Stomach (tissue), 9 donors: Measurements from ENCODE around the gene PDPN. TPM values are rescaled to one million over a fixed set of nuclear protein-coding genes. Genes with fewer than 3 reads are reported as not detected.
A peak's percentile ranks its signal among the peaks of the same experiment; 100 is the strongest.

Experiments
- DNase-seq, 2 donors: peaks; one replicate each; pipeline versions ENCODE4 v3.0.0 to v3.0.0-alpha.2; 2013 to 2019
- H3K27ac ChIP-seq, 5 donors: fragments of 200-600 bp in 4 of 5; sonication (generic) in 4 of 5; one replicate each; pipeline ENCODE4 v1.5.1; 2013 to 2019; ENCODE audit warnings: mild to moderate bottlenecking in 1 of 5, moderate library complexity in 1 of 5
- H3K27me3 ChIP-seq, 3 donors: fragments of 200-600 bp; sonication (generic); one replicate each; pipeline ENCODE4 v1.5.1; 2017 to 2019; ENCODE audit warnings: mixed run types in 1 of 3
- H3K36me3 ChIP-seq, 4 donors: fragments of 200-600 bp; sonication (generic); 1 replicate in 3 of 4; 2 replicates in 1 of 4; pipeline ENCODE4 v1.5.1; 2016 to 2019
- H3K4me1 ChIP-seq, 4 donors: fragments of 200-600 bp; sonication (generic); one replicate each; pipeline ENCODE4 v1.5.1; 2016 to 2019
- H3K4me3 ChIP-seq, 4 donors: fragments of 200-600 bp; sonication (generic) in 3 of 4; one replicate each; pipeline ENCODE4 v1.5.1; 2016 to 2019; ENCODE audit warnings: mild to moderate bottlenecking in 1 of 4
- H3K9me3 ChIP-seq, 4 donors: fragments of 200-600 bp; sonication (generic); one replicate each; pipeline ENCODE4 v1.5.1; 2016 to 2019
- EP300 ChIP-seq: sonication (generic); formaldehyde crosslinking; IDR thresholded peaks from one replicate; pipeline ENCODE4 v1.6.1; 2017; ENCODE audit warnings: antibody characterized with exemption
- POLR2A ChIP-seq, 4 donors: fragments of 450-650 bp; IDR thresholded peaks; one replicate each; pipeline ENCODE4 v1.6.1; 2016; ENCODE audit warnings: antibody characterized with exemption in 4 of 4, control low read depth in 2 of 4, mild to moderate bottlenecking in 1 of 4, moderate library complexity in 1 of 4
- POLR2AphosphoS5 ChIP-seq, 3 donors: sonication (generic); formaldehyde crosslinking; IDR thresholded peaks; one replicate each; pipeline ENCODE4 v1.6.1; 2016; ENCODE audit warnings: antibody characterized with exemption in 3 of 3
- WGBS, 5 donors: extraction: QIAGEN DNeasy Blood & Tissue Kit in 3 of 5; methylation state at CpG; one replicate each; pipeline versions ENCODE4 v1.1.5 to v1.1.7; 2013 to 2018; 5-methylcytosine and 5-hydroxymethylcytosine counted together
- intact Hi-C: fragments of 100-400 bp; cut with DNase I; formaldehyde crosslinking; loops from one replicate; pipeline ENCODE4 v1.15.1; 2023; ENCODE audit warnings: low total_unique reads
- polyA plus RNA-seq, 3 donors: library from polyadenylated mRNA; stranded (reverse); fragments of 200-250 nt; gene quantifications; one replicate each; pipeline ENCODE4 v1.2.3, GENCODE V29; 2013
- total RNA-seq, 5 donors: library from RNA; depleted of rRNA; stranded (reverse); fragments of >200 nt; gene quantifications; one replicate each; pipeline versions ENCODE4 v1.1.0 to v1.2.3, GENCODE V29; 2014 to 2016
- TF ChIP-seq, protein P1 (sequence below), 7 experiments: fragments of 450-650 bp in 4 of 7; fragments of 200-600 bp in 3 of 7; sonication (generic) in 3 of 7; IDR thresholded peaks; one replicate each; pipeline ENCODE4 v1.5.1; 2016 to 2019; ENCODE audit warnings: antibody characterized with exemption in 7 of 7, control low read depth in 2 of 7, mild to moderate bottlenecking in 1 of 7
- donor health status: healthy with polysubstance abuse.
- donor health status: Bipolar disorder and iron deficiency.
- donor health status: healthy.

PDPN gene
- total and polyA plus RNA-seq, 8 donors, result 2.9 to 37.4 (median 24.4) TPM; not detected in 1

DNA sequence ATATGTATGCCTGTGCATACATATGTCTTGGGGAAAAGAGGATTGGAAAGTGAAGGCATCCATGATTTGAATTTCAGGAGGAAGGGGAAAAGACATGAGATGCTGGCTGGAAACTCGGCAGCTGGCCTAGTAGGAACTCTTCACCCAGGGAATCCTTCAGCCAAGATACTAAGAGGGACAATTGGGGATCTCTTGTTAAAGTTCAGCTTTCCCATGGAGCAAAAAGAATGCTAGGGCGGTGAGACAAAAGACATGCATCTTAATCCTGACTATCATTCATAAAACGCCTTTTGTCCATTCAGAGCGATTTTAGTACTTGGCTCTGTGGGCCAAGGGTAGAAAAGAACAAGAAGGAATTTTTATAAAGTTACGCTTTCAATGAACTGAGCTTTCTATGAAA, 20.5 kb downstream of the PDPN start:
- Histone ChIP-seq H3K4me3 (no peak overlapping the region), H3K27ac (no peak overlapping the region), H3K36me3 (peaks cover 0 to 19% (median 0%) of the 10 kb centered on the region in 4 donors), H3K4me1 (peaks cover 0 to 24% (median 0%) of the 10 kb centered on the region in 4 donors), H3K27me3 (no peaks in the 10 kb centered on the region), H3K9me3 (no peaks in the 10 kb centered on the region)
- no peak for TF ChIP-seq POLR2AphosphoS5 (IDR thresholded peaks at IDR 0.05)
- no peak for TF ChIP-seq EP300
- no peak for TF ChIP-seq POLR2A (IDR thresholded peaks at IDR 0.05)
- TF ChIP-seq, protein P1, sequence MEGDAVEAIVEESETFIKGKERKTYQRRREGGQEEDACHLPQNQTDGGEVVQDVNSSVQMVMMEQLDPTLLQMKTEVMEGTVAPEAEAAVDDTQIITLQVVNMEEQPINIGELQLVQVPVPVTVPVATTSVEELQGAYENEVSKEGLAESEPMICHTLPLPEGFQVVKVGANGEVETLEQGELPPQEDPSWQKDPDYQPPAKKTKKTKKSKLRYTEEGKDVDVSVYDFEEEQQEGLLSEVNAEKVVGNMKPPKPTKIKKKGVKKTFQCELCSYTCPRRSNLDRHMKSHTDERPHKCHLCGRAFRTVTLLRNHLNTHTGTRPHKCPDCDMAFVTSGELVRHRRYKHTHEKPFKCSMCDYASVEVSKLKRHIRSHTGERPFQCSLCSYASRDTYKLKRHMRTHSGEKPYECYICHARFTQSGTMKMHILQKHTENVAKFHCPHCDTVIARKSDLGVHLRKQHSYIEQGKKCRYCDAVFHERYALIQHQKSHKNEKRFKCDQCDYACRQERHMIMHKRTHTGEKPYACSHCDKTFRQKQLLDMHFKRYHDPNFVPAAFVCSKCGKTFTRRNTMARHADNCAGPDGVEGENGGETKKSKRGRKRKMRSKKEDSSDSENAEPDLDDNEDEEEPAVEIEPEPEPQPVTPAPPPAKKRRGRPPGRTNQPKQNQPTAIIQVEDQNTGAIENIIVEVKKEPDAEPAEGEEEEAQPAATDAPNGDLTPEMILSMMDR (IDR thresholded peaks at IDR 0.05), result no peak
- intact Hi-C loops, result no loop called here
- no peak for DNase-seq
- 82 to 90% (median 88%) methylated on average over 5 of the region's 5 CpGs for WGBS, 5 donors

DNA sequence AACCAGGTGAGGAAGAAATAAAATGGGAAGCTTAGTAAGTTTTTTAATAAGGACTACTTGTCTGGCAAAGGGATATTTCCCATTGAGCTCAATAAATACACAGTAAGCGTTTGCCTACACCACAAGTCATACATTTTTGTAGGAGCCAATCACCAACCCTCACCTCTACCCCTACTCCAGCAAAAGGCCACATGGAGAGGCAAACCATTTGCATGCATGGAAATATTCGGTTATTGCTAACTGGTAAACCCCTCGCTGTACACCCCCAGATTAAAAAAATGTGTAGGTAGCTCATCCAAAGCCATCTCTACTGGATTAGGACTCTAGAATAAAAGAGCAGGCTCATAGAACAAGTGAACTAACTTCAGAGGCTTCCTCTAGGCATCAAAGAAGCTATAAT, 21.1 kb downstream of the PDPN start:
- WGBS, 5 donors, result 80 to 87% (median 86%) methylated on average over 3 of the region's 3 CpGs
- Histone ChIP-seq H3K27me3 (no peaks in the 10 kb centered on the region), H3K36me3 (peaks cover 0 to 23% (median 0%) of the 10 kb centered on the region in 4 donors), H3K4me3 (no peak overlapping the region), H3K27ac (peak overlapping the region in 1 of 5 donors; percentile 26), H3K4me1 (peaks cover 0 to 24% (median 0%) of the 10 kb centered on the region in 4 donors), H3K9me3 (no peaks in the 10 kb centered on the region)
- intact Hi-C loops, result no loop called here
- TF ChIP-seq EP300 (no peak), POLR2AphosphoS5 (IDR thresholded peaks at IDR 0.05) (no peak), POLR2A (IDR thresholded peaks at IDR 0.05) (no peak)
- TF ChIP-seq, protein P1 (IDR thresholded peaks at IDR 0.05), result no peak
- no peak for DNase-seq

DNA sequence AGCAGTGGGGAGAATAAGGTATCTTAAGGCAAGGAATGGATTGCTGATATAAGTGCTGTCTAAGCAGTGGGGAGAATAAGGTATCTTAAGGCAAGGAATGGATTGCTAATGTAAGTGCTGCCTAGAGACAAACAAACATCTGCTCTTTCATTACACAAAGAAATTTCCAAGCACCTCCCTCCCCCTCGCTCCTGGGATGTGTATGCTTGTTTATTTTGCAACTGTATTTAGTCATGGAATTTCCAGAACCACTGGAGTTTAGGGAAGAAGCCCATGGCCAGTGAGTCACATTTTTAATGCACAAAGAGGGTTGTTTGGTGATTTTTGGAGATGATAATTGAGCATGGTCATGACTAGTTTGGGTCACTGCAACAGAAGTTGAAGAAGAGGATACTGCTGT, 21.5 kb downstream of the PDPN start:
- peaks cover 0 to 27% (median 2%) of the 10 kb centered on the region in 4 donors for H3K36me3 ChIP-seq
- H3K9me3 ChIP-seq, result no peaks in the 10 kb centered on the region
- TF ChIP-seq, protein P1 (IDR thresholded peaks at IDR 0.05), result no peak
- TF ChIP-seq POLR2AphosphoS5 (IDR thresholded peaks at IDR 0.05), result no peak
- no peak for TF ChIP-seq POLR2A (IDR thresholded peaks at IDR 0.05)
- no peak for TF ChIP-seq EP300
- peaks cover 0 to 24% (median 0%) of the 10 kb centered on the region in 4 donors for H3K4me1 ChIP-seq
- DNase-seq, result no peak
- H3K27me3 ChIP-seq, result no peaks in the 10 kb centered on the region
- peak overlapping the region in 2 of 5 donors; percentile 25 to 26 for H3K27ac ChIP-seq
- intact Hi-C loops, result no loop called here
- no peak overlapping the region for H3K4me3 ChIP-seq
- 27 to 62% (median 32%) methylated on average over 1 of the region's 1 CpG for WGBS, 5 donors

DNA sequence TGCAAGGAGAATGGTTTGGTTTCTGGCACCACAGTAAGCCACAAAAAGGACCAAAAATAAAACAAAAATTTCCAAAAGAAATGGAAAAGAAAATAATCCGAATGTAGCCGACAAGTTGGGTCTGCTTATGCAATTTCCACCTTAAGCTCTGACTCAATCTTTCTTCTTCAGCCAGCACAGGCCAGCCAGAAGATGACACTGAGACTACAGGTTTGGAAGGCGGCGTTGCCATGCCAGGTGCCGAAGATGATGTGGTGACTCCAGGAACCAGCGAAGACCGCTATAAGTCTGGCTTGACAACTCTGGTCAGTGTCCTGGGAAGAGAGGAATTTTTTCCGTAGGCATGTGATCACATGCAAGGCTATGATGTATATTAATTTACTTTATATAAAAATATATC, 23.4 kb downstream of the PDPN start:
- Histone ChIP-seq H3K27ac (no peak overlapping the region), H3K4me1 (peaks cover 0 to 12% (median 0%) of the 10 kb centered on the region in 4 donors), H3K9me3 (no peaks in the 10 kb centered on the region), H3K36me3 (peaks cover 0 to 41% (median 11%) of the 10 kb centered on the region in 4 donors), H3K4me3 (no peak overlapping the region), H3K27me3 (no peaks in the 10 kb centered on the region)
- TF ChIP-seq POLR2AphosphoS5 (IDR thresholded peaks at IDR 0.05) (no peak), POLR2A (IDR thresholded peaks at IDR 0.05) (no peak), EP300 (no peak)
- TF ChIP-seq, protein P1 (IDR thresholded peaks at IDR 0.05), result no peak
- intact Hi-C loops, result no loop called here
- DNase-seq, result no peak
- 78 to 95% (median 92%) methylated on average over 8 of the region's 8 CpGs for WGBS, 5 donors
